Cerebellar cortex (tissue), 1 donor: Measurements from ENCODE around the gene DKK3.

Experiments
- DNase-seq: peaks from one replicate; pipeline ENCODE4 v3.0.0-alpha.2; 2015; ENCODE audit warnings: low spot score

DKK3 gene

GRCh38 chr11:11966826-11967668 lies 41.4 kb downstream of the DKK3 start:
- DNase-seq = peak; percentile 74

- no peak for DNase-seq
Measured at GRCh38 chr11:11966354-11966741, 42.1 kb downstream of the DKK3 start.

GRCh38 chr11:11965656-11966353 lies 42.6 kb downstream of the DKK3 start:
- DNase-seq = no peak

GRCh38 chr11:11965192-11965591 lies 43.2 kb downstream of the DKK3 start:
- DNase-seq = no peak

- no peak for DNase-seq
Measured at GRCh38 chr11:11964774-11965150, 43.7 kb downstream of the DKK3 start.

GRCh38 chr11:11963842-11964773 lies 44.3 kb downstream of the DKK3 start:
- DNase-seq = peak; percentile 35

GRCh38 chr11:11963067-11963466 lies 45.4 kb downstream of the DKK3 start:
- DNase-seq = no peak

- no peak for DNase-seq
Measured at GRCh38 chr11:11961399-11962028, 46.9 kb downstream of the DKK3 start.

- DNase-seq = no peak
Measured at GRCh38 chr11:11960687-11961086, 47.7 kb downstream of the DKK3 start.

- DNase-seq = no peak
Measured at GRCh38 chr11:11959601-11960000, 48.8 kb downstream of the DKK3 start.

- no peak for DNase-seq
Measured at GRCh38 chr11:11958403-11959231, 49.8 kb downstream of the DKK3 start.

GRCh38 chr11:11956006-11956405 lies 52.4 kb downstream of the DKK3 start:
- no peak for DNase-seq

GRCh38 chr11:11952036-11952435 lies 56.4 kb downstream of the DKK3 start:
- DNase-seq = no peak

- DNase-seq = no peak
Measured at GRCh38 chr11:11949482-11949881, 58.9 kb downstream of the DKK3 start.

- no peak for DNase-seq
Measured at GRCh38 chr11:11948242-11948947, 60.0 kb downstream of the DKK3 start.

- DNase-seq = no peak
Measured at GRCh38 chr11:11947825-11948224, 60.6 kb downstream of the DKK3 start.

- no peak for DNase-seq
Measured at GRCh38 chr11:11946878-11947277, 61.5 kb downstream of the DKK3 start.

GRCh38 chr11:11946180-11946579 lies 62.2 kb downstream of the DKK3 start:
- DNase-seq = no peak

GRCh38 chr11:11944444-11944843 lies 64.0 kb downstream of the DKK3 start:
- no peak for DNase-seq

- DNase-seq = no peak
Measured at GRCh38 chr11:11942668-11943067, 65.8 kb downstream of the DKK3 start.
